H1 (cell line): ENCODE data around the gene PRAMEF12. TPM values are rescaled to one million over a fixed set of nuclear protein-coding genes. Genes with fewer than 3 reads are reported as not detected.

Source experiments
- CTCF ChIA-PET: fragments of 300-600 bp; sonication (Branson Sonifier 250); formaldehyde crosslinking; loops from one replicate; lab custom pipeline; 2021; ENCODE audit not compliant: partially characterized antibody; lab: Charles Lee
- POLR2A ChIA-PET: fragments of 300-600 bp; sonication (Branson Sonifier 250); formaldehyde crosslinking; loops from one replicate; lab custom pipeline; 2021; ENCODE audit warnings: inconsistent platforms; ENCODE audit not compliant: partially characterized antibody; lab: Charles Lee
- DNase-seq, 2 experiments: peaks; one replicate each; pipeline versions ENCODE4 v3.0.0 to v3.0.0-alpha.2; 2010 to 2022; ENCODE audit warnings: low spot score in 2 of 2, low read depth in 1 of 2, mixed read lengths in 1 of 2
- FAIRE-seq: peaks from 2 replicates; lab custom pipeline; 2011; peaks lifted over from hg19 to GRCh38; lab: Jason Lieb, UNC
- H2AFZ ChIP-seq: 2 replicates; pipeline ENCODE4 v1.8.1; 2012; ENCODE audit warnings: low read length, inconsistent platforms
- H2AK5ac ChIP-seq: 2 replicates; pipeline ENCODE4 v1.6.1; 2013; ENCODE audit warnings: low read depth, low read length
- H2BK120ac ChIP-seq: replicated peaks from 2 replicates; pipeline ENCODE3; 2013; ENCODE audit warnings: low read depth, low read length, inconsistent platforms
- H2BK12ac ChIP-seq: 2 replicates; pipeline ENCODE4 v1.6.1; 2013; ENCODE audit warnings: low read depth, low read length
- H2BK15ac ChIP-seq: 2 replicates; pipeline ENCODE4 v1.6.1; 2013; ENCODE audit warnings: low read length
- H2BK20ac ChIP-seq: 2 replicates; pipeline ENCODE4 v1.6.1; 2013; ENCODE audit warnings: low read length
- H2BK5ac ChIP-seq: 2 replicates; pipeline ENCODE4 v1.6.1; 2013; ENCODE audit warnings: low read depth, low read length
- H3K14ac ChIP-seq: 2 replicates; pipeline ENCODE4 v1.6.1; 2013; ENCODE audit warnings: inconsistent platforms; ENCODE audit not compliant: insufficient read length
- H3K18ac ChIP-seq: 2 replicates; pipeline ENCODE4 v1.6.1; 2013; ENCODE audit warnings: low read length; ENCODE audit errors: extremely low read depth
- H3K23ac ChIP-seq: 2 replicates; pipeline ENCODE4 v1.6.1; 2013; ENCODE audit warnings: inconsistent platforms; ENCODE audit not compliant: insufficient read length
- H3K23me2 ChIP-seq: 2 replicates; pipeline ENCODE4 v1.6.1; 2013; ENCODE audit warnings: low read depth, low read length
- H3K27ac ChIP-seq: 2 replicates; pipeline ENCODE4 v1.6.1; 2011; ENCODE audit warnings: low read depth, low read length, inconsistent platforms
- H3K27me3 ChIP-seq, 4 experiments: replicated peaks in 1 of 4; 1 replicate in 1 of 4; 2 replicates in 3 of 4; pipeline versions ENCODE4 v1.6.1 to v1.8.1; 2011 to 2013; ENCODE audit warnings: low read length in 3 of 4, mild to moderate bottlenecking in 3 of 4, inconsistent platforms in 2 of 4, mixed read lengths in 2 of 4, moderate library complexity in 1 of 4; ENCODE audit not compliant: control insufficient read depth in 3 of 4, insufficient read depth in 3 of 4; ENCODE audit errors: extremely low read depth in 1 of 4
- H3K36me3 ChIP-seq, 4 experiments: 2 replicates each; pipeline versions ENCODE4 v1.6.1 to v1.8.1; 2011 to 2013; ENCODE audit warnings: mild to moderate bottlenecking in 4 of 4, low read length in 3 of 4, moderate library complexity in 2 of 4, control low read depth in 1 of 4, inconsistent platforms in 1 of 4; ENCODE audit not compliant: insufficient read depth in 4 of 4, control insufficient read depth in 2 of 4
- H3K4ac ChIP-seq: replicated peaks from 2 replicates; pipeline ENCODE3; 2013; ENCODE audit warnings: low read length, low read depth, mixed read lengths, inconsistent platforms; ENCODE audit not compliant: insufficient read length
- H3K4me1 ChIP-seq, 4 experiments: replicated peaks in 1 of 4; 1 replicate in 1 of 4; 2 replicates in 3 of 4; pipeline versions ENCODE4 v1.6.1 to v1.8.1; 2011 to 2013; ENCODE audit warnings: low read length in 3 of 4, inconsistent platforms in 2 of 4, mixed read lengths in 1 of 4; ENCODE audit not compliant: insufficient read depth in 4 of 4, control insufficient read depth in 3 of 4
- H3K4me2 ChIP-seq, 2 experiments: 2 replicates each; pipeline versions ENCODE4 v1.6.1 to v1.8.1; 2011 to 2013; ENCODE audit warnings: low read depth in 2 of 2, low read length in 2 of 2, control low read depth in 1 of 2, inconsistent platforms in 1 of 2, mild to moderate bottlenecking in 1 of 2; ENCODE audit not compliant: insufficient read depth in 1 of 2
- H3K4me3 ChIP-seq, 4 experiments: fragments of 200-600, 300-600 bp in 1 of 4; sonication (generic), shearing (Covaris generic), sonication (Bioruptor Twin) in 1 of 4; 2 replicates each; pipeline versions ENCODE4 v1.5.1 to v1.8.1; 2011 to 2016; ENCODE audit warnings: low read length in 4 of 4, low read depth in 3 of 4, control low read depth in 2 of 4, inconsistent platforms in 2 of 4, mild to moderate bottlenecking in 2 of 4, mixed read lengths in 1 of 4, moderate library complexity in 1 of 4; ENCODE audit not compliant: insufficient read depth in 2 of 4; ENCODE audit errors: extremely low read depth in 1 of 4
- H3K56ac ChIP-seq: replicated peaks from 2 replicates; pipeline ENCODE3; 2013; ENCODE audit warnings: low read depth, mild to moderate bottlenecking, mixed read lengths, low read length, inconsistent platforms; ENCODE audit not compliant: insufficient read length
- H3K79me1 ChIP-seq: 2 replicates; pipeline ENCODE4 v1.6.1; 2013; ENCODE audit warnings: low read depth, low read length, control low read depth
- H3K79me2 ChIP-seq, 2 experiments: 2 replicates each; pipeline versions ENCODE4 v1.6.1 to v1.8.1; 2012 to 2013; ENCODE audit warnings: low read length in 2 of 2, mild to moderate bottlenecking in 2 of 2, inconsistent platforms in 1 of 2; ENCODE audit not compliant: insufficient read depth in 2 of 2, control insufficient read depth in 1 of 2
- H3K9ac ChIP-seq, 4 experiments: replicated peaks in 1 of 4; 1 replicate in 1 of 4; 2 replicates in 3 of 4; pipeline versions ENCODE4 v1.6.1 to v1.8.1; 2011 to 2013; ENCODE audit warnings: low read depth in 3 of 4, low read length in 3 of 4, control low read depth in 2 of 4, mild to moderate bottlenecking in 2 of 4, moderate library complexity in 2 of 4, inconsistent platforms in 1 of 4; ENCODE audit errors: extremely low read depth in 1 of 4
- H3K9me3 ChIP-seq, 2 experiments: 2 replicates each; pipeline versions ENCODE4 v1.6.1 to v1.8.1; 2012 to 2013; ENCODE audit warnings: mild to moderate bottlenecking in 2 of 2, moderate library complexity in 2 of 2, control low read depth in 1 of 2, inconsistent platforms in 1 of 2, low read depth in 1 of 2, low read length in 1 of 2, mixed read lengths in 1 of 2; ENCODE audit not compliant: insufficient read depth in 2 of 2
- H4K20me1 ChIP-seq, 2 experiments: replicated peaks in 1 of 2; 2 replicates each; pipeline versions ENCODE3 to v1.8.1; 2011 to 2013; ENCODE audit warnings: inconsistent platforms in 2 of 2, low read length in 2 of 2, mild to moderate bottlenecking in 1 of 2; ENCODE audit not compliant: insufficient read depth in 2 of 2, control insufficient read depth in 1 of 2
- H4K5ac ChIP-seq: 2 replicates; pipeline ENCODE4 v1.6.1; 2013; ENCODE audit warnings: low read length, low read depth, mixed read lengths, inconsistent platforms; ENCODE audit not compliant: insufficient read length
- H4K8ac ChIP-seq: 2 replicates; pipeline ENCODE4 v1.8.0; 2013; ENCODE audit warnings: mild to moderate bottlenecking, moderate library complexity, low read length, inconsistent platforms; ENCODE audit not compliant: insufficient read depth; ENCODE audit errors: extremely low read depth
- H4K91ac ChIP-seq: replicated peaks from 2 replicates; pipeline ENCODE3; 2013; ENCODE audit warnings: low read length, mixed read lengths, inconsistent platforms; ENCODE audit not compliant: insufficient read length
- RAD21 ChIP-seq, 2 experiments: IDR thresholded peaks in 1 of 2; conservative IDR thresholded peaks in 1 of 2; 2 replicates each; pipeline ENCODE4 v1.6.1; 2011; ENCODE audit warnings: low read depth in 2 of 2, low read length in 2 of 2, improper control_type of control experiment in 1 of 2, inconsistent platforms in 1 of 2, mild to moderate bottlenecking in 1 of 2, moderate library complexity in 1 of 2
- ZNF274 ChIP-seq: IDR thresholded peaks from 2 replicates; pipeline ENCODE4 v1.7.0; 2012; ENCODE audit warnings: low read length, borderline replicate concordance; ENCODE audit errors: extremely low read depth
- WGBS, 2 experiments: shearing (Covaris generic) in 1 of 2; methylation state at CpG; one replicate each; pipeline versions ENCODE4 v1.1.6 to v1.1.7; 2013 to 2015; ENCODE audit warnings: low lambda C conversion rate in 2 of 2, mixed read lengths in 2 of 2, inconsistent platforms in 1 of 2, low coverage in 1 of 2, missing lambda C conversion rate in 1 of 2; ENCODE audit not compliant: insufficient replicate concordance in 2 of 2, insufficient coverage in 1 of 2, insufficient read length in 1 of 2; ENCODE audit errors: extremely low coverage in 1 of 2, missing lambda C conversion rate in 1 of 2; 5-methylcytosine and 5-hydroxymethylcytosine counted together
- polyA plus RNA-seq, 7 experiments: library from polyadenylated mRNA; depleted of rRNA in 3 of 7; stranded (reverse) in 5 of 7; unstranded in 2 of 7; fragments of >200 nt in 5 of 7; fragments of 200-250 nt in 2 of 7; gene quantifications; 1 replicate in 5 of 7; 2 replicates in 1 of 7; 4 replicates in 1 of 7; pipeline versions ENCODE4 v1.2.1 to v1.2.3, GENCODE V29; 2011 to 2013; ENCODE audit warnings: missing spikeins in 2 of 7, mixed read lengths in 2 of 7
- total RNA-seq: library from RNA; stranded (reverse); fragmentation: NEBNext Ultra II Directional; extraction: Animal tissue kit (Norgen Biotek cat#: 25700); gene quantifications from 2 replicates; pipeline ENCODE4 v1.2.1, GENCODE V29; 2021

PRAMEF12 gene
- total and polyA plus RNA-seq, 2 of the 8 experiments (the other 6 are each of a cell fraction or from before 2014, with no cell fraction given) = not detected

- ChIA-PET CTCF (interaction anchor here (0.6 to 2.4 kb wide), 11 partner anchors 14 to 1185 kb away, joined by 3 to 8 read pairs (median 3); no protein-coding TSS in a partner anchor), POLR2A (no interaction called here)
- Histone ChIP-seq H3K4ac (no peak overlapping the region), H3K4me3 (no peak overlapping the region), H4K5ac (no peak overlapping the region), H3K36me3 (no peaks in the 10 kb centered on the region), H3K14ac (no peak overlapping the region), H2BK5ac (no peak overlapping the region), H4K91ac (no peak overlapping the region), H3K23ac (no peak overlapping the region), H2AFZ (no peak overlapping the region), H3K27me3 (no peaks in the 10 kb centered on the region), H2BK120ac (no peak overlapping the region), H3K79me2 (no peaks in the 10 kb centered on the region), H3K27ac (no peak overlapping the region), H2BK12ac (no peak overlapping the region), H3K9ac (no peak overlapping the region), H3K4me1 (no peaks in the 10 kb centered on the region), H3K18ac (no peak overlapping the region), H3K79me1 (no peaks in the 10 kb centered on the region), H2AK5ac (no peak overlapping the region), H3K23me2 (no peaks in the 10 kb centered on the region; the same call in 1 of the 2 replicates), H3K9me3 (no peaks in the 10 kb centered on the region), H3K56ac (no peak overlapping the region), H2BK15ac (no peak overlapping the region), H2BK20ac (no peak overlapping the region), H3K4me2 (no peak overlapping the region), H4K20me1 (no peaks in the 10 kb centered on the region), H4K8ac (no peak overlapping the region; the same call in 1 of the 2 replicates)
- WGBS, 2 experiments = 95% methylated on average over 4 of the region's 4 CpGs; no CpG with 5 or more reads in 1 of the 2 experiments
- DNase-seq (no peak), FAIRE-seq (no peak)
- TF ChIP-seq ZNF274 (no peak), RAD21 (IDR thresholded peaks at IDR 0.05 in 1 of 2, conservative IDR thresholded peaks at IDR 0.05 in 1 of 2; ENCODE audit: low read depth in 2 of 2, low read length in 2 of 2) (0 out of 4 replicates have a peak, but pooled peaks of 1 of the 2 experiments have one; percentile 2)
Measured at GRCh38 chr1:12763479-12763878, 10.1 kb upstream of the PRAMEF12 start.
